ENCODE results near the gene SH3RF3.

DNA sequence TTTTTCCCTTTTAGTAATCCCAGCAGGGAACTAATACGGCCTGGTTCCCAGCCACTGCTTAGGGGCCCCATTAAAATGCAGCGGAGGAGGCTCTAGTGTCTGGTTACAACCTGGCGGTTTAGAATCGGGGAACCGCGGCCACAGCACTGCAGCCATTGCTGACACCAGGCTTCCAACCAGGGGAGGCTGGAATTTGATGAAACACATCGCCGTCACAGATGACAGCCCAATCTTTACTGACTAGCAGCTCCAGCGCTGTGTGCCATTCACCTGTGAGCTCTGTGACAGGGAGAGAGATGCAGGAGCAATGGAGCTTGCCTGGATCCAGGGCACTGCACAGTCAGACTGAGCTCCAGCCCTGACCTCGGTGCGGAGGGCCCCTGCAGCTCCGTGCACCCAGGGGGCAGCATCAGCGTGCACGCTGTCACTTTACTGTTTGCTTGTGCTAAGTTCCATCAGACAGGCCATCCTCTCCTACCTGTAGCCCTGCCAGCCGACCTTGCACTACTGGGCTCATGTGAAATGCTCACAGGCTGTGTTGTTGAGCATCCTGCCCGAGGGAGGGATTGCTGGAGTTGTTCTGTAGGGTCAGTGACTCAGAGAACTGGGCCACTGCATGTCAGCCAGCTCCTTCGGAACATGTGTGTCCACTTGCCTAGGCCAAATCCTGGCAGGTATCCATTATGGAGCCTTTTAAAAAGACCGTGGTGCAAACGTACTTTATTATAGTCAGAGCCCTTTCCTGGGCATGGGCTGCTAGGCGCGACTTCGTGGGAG is 281.2 kb downstream of the SH3RF3 start:
- TF ChIP-seq ZNF274 (IDR thresholded peaks at IDR 0.05; ENCODE audit: low read depth, low read length) (no peak), YY1 (IDR thresholded peaks at IDR 0.05; ENCODE audit: insufficient read depth, insufficient read length) (peak; percentile 10), SUZ12 (IDR thresholded peaks at IDR 0.05; ENCODE audit: extremely low read depth, insufficient read depth, insufficient read length) (no peak)

Data from NT2/D1 (cell line).